Spleen (tissue), 11 donors: ENCODE results near the gene AQR. TPM values are rescaled to one million over a fixed set of nuclear protein-coding genes. Genes with fewer than 3 reads are reported as not detected.
"Not testable (repeated sequence)": the region's sequence is repeated elsewhere in the genome, so short reads cannot be mapped to it uniquely, and the experiment has no call there.

ENCODE experiments used
- DNase-seq: peaks from one replicate; pipeline ENCODE4 v3.0.0-alpha.2; 2020
- H3K27ac ChIP-seq, 8 donors: fragments of 200-600 bp; sonication (generic) in 7 of 8; 1 replicate in 4 of 8; 2 replicates in 4 of 8; pipeline versions ENCODE4 v1.5.0 to v1.8.0; 2016 to 2021; ENCODE audit warnings: inconsistent platforms in 4 of 8, mild to moderate bottlenecking in 4 of 8, moderate library complexity in 1 of 8
- H3K27me3 ChIP-seq, 7 donors: fragments of 200-600 bp; sonication (generic) in 6 of 7; replicated peaks in 1 of 7; 1 replicate in 4 of 7; 2 replicates in 3 of 7; pipeline versions ENCODE4 v1.5.0 to v1.8.0; 2016 to 2021; ENCODE audit warnings: inconsistent platforms in 3 of 7, mild to moderate bottlenecking in 1 of 7
- H3K36me3 ChIP-seq, 6 donors: fragments of 200-600 bp; sonication (generic) in 5 of 6; 1 replicate in 4 of 6; 2 replicates in 2 of 6; pipeline versions ENCODE4 v1.5.0 to v1.8.0; 2016 to 2021; ENCODE audit warnings: inconsistent platforms in 2 of 6
- H3K4me1 ChIP-seq, 6 donors: fragments of 200-600 bp; sonication (generic) in 5 of 6; 1 replicate in 3 of 6; 2 replicates in 3 of 6; pipeline versions ENCODE4 v1.5.0 to v1.8.0; 2016 to 2021; ENCODE audit warnings: inconsistent platforms in 3 of 6
- H3K4me3 ChIP-seq, 8 donors: fragments of 200-600 bp; sonication (generic) in 7 of 8; 1 replicate in 4 of 8; 2 replicates in 4 of 8; pipeline versions ENCODE4 v1.5.0 to v1.8.0; 2016 to 2021; ENCODE audit warnings: inconsistent platforms in 4 of 8, mild to moderate bottlenecking in 4 of 8, moderate library complexity in 2 of 8
- H3K9me3 ChIP-seq, 8 donors: fragments of 200-600 bp; sonication (generic) in 7 of 8; 1 replicate in 4 of 8; 2 replicates in 4 of 8; pipeline versions ENCODE4 v1.5.0 to v1.8.0; 2016 to 2021; ENCODE audit warnings: inconsistent platforms in 4 of 8
- CTCF ChIP-seq, 11 experiments: fragments of 200-600 bp in 7 of 11; fragments of 450-650 bp in 4 of 11; sonication (generic) in 4 of 11; IDR thresholded peaks in 8 of 11; conservative IDR thresholded peaks in 3 of 11; 1 replicate in 7 of 11; 2 replicates in 4 of 11; pipeline versions ENCODE4 v1.4.0 to v1.8.0; 2016 to 2021; ENCODE audit warnings: antibody characterized with exemption in 11 of 11, inconsistent platforms in 4 of 11, mild to moderate bottlenecking in 1 of 11
- POLR2A ChIP-seq, 3 donors: fragments of 450-650 bp; IDR thresholded peaks; one replicate each; pipeline ENCODE4 v1.5.1; 2017; ENCODE audit warnings: antibody characterized with exemption in 3 of 3, mild to moderate bottlenecking in 1 of 3
- POLR2AphosphoS5 ChIP-seq, 3 donors: sonication (generic); formaldehyde crosslinking; IDR thresholded peaks; one replicate each; pipeline ENCODE4 v1.5.1; 2017; ENCODE audit warnings: antibody characterized with exemption in 3 of 3
- WGBS, 5 donors: extraction: QIAGEN DNeasy Blood & Tissue Kit in 3 of 5; methylation state at CpG; one replicate each; pipeline versions ENCODE4 v1.1.5 to v1.1.7; 2013 to 2018; 5-methylcytosine and 5-hydroxymethylcytosine counted together
- intact Hi-C: fragments of 100-400 bp; cut with DNase I; formaldehyde crosslinking; loops from one replicate; pipeline ENCODE4 v1.15.0; 2023; ENCODE audit warnings: low total_unique reads
- polyA plus RNA-seq, 3 donors: library from polyadenylated mRNA; stranded (reverse); fragments of 200-250 nt; gene quantifications; one replicate each; pipeline ENCODE4 v1.2.1, GENCODE V29; 2013
- total RNA-seq, 7 donors: library from RNA; depleted of rRNA in 3 of 7; stranded (reverse); fragments of >200 nt in 3 of 7; fragmentation: NEBNext Ultra II Directional in 4 of 7; extraction: Animal tissue kit (Norgen Biotek cat#: 25700) in 4 of 7; gene quantifications; one replicate each; pipeline versions ENCODE4 v1.1.0 to v1.2.1, GENCODE V29; 2016 to 2021
- donor health status: healthy with polysubstance abuse.
- donor health status: DM: no; HTN: no; CAD: no; lungs with moderate emphysema.
- donor health status: DM: no; HTN: no; CAD: no.
- donor health status: Bipolar disorder and iron deficiency.
- donor health status: healthy.
- donor health status: DM: no; HTN: no; CAD: no.
- donor health status: DM: yes; HTN: yes; CAD: no.

AQR gene
- total and polyA plus RNA-seq, 10 donors = 10.0 to 38.2 (median 32.7) TPM

DNA sequence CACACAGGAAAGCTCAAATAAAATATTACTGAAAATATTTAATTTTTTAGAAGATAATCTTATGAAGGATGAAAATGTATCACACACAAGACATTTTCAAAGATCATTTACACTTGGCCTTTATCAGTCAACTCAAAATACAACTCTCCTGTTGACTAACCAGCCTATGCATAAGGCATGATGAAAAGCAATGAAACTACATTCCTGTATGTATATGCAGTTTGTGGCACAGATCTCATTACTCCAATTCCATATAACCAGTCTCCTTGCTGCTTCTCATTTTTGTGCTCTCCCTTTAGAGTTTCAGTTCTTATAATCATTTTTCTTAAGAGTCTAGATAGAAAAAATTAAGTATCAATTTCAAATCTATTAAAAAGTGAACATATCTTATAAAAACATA is 25.8 kb downstream of the AQR start:
- no peak for DNase-seq

DNA sequence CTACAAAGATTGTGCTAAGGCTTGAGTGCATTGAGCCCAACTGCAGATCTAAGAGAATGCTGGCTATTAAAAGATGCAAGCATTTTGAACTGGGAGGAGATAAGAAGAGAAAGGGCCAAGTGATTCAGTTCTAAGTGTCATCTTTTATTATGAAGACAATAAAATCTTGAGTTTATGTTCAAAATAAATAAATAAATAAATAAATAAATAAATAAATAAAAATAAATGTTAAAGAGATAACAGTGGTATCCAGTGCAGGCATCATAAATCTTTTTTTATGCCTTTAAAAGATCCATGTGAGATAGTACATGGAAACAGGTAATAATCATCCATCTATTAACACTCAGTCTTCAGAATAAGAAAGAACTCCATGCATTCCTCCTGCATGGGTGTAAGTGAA is 26.3 kb downstream of the AQR start:
- H3K4me1 ChIP-seq, H3K27me3 ChIP-seq, intact Hi-C loops, H3K9me3 ChIP-seq, H3K27ac ChIP-seq, H3K4me3 ChIP-seq, DNase-seq: not testable (repeated sequence)
- peaks cover 0 to 97% (median 73%) of the 10 kb centered on the region in 6 donors for H3K36me3 ChIP-seq

More for the DNA sequence above, 25.8 kb downstream of the AQR start:
- intact Hi-C loops = no loop called here
- Histone ChIP-seq H3K27me3 (no peaks in the 10 kb centered on the region), H3K4me1 (no peaks in the 10 kb centered on the region), H3K9me3 (no peaks in the 10 kb centered on the region), H3K4me3 (no peak overlapping the region), H3K27ac (no peak overlapping the region), H3K36me3 (peaks cover 0 to 97% (median 71%) of the 10 kb centered on the region in 6 donors)
- TF ChIP-seq CTCF (IDR thresholded peaks at IDR 0.05 in 8 of 11, conservative IDR thresholded peaks at IDR 0.05 in 3 of 11) (no peak), POLR2AphosphoS5 (IDR thresholded peaks at IDR 0.05) (no peak), POLR2A (IDR thresholded peaks at IDR 0.05) (no peak)

DNA sequence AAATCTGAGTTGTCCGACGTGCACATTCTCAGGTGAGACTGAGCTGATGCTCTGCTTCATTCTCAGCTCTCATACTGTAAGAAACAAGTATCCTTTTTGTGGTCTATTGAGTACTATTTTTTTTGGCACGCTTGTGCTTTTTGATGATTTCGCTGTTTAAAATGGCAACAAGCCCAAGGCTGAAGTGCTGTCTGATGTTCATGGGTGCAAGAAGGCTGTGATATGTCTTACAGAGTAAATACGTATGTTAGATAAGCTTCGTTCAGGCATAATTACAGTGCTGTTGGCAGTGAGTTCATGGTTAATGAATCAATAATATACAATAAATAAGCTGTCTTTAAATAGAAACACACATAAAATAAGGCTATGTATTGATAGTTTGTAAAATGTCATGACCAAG is 27.2 kb downstream of the AQR start:
- DNase-seq = no peak
- 82 to 93% (median 91%) methylated on average over 6 of the region's 6 CpGs for WGBS, 5 donors

GRCh38 chr15:34941831-34942230 is 27.7 kb downstream of the AQR start:
- intact Hi-C loops = no loop called here

More for the DNA sequence above, 27.2 kb downstream of the AQR start:
- Histone ChIP-seq H3K4me1 (no peaks in the 10 kb centered on the region), H3K27ac (no peak overlapping the region), H3K27me3 (no peaks in the 10 kb centered on the region), H3K4me3 (no peak overlapping the region), H3K36me3 (peaks cover 0 to 97% (median 75%) of the 10 kb centered on the region in 6 donors), H3K9me3 (no peaks in the 10 kb centered on the region)
- TF ChIP-seq CTCF (IDR thresholded peaks at IDR 0.05 in 8 of 11, conservative IDR thresholded peaks at IDR 0.05 in 3 of 11) = no peak
- no peak for TF ChIP-seq POLR2AphosphoS5 (IDR thresholded peaks at IDR 0.05)
- no peak for TF ChIP-seq POLR2A (IDR thresholded peaks at IDR 0.05)
- intact Hi-C loops = no loop called here

More at GRCh38 chr15:34941831-34942230, 27.7 kb downstream of the AQR start:
- no peak overlapping the region for H3K27ac ChIP-seq
- DNase-seq = no peak
- WGBS, 5 donors = 67 to 79% (median 76%) methylated on average over 3 of the region's 3 CpGs
- H3K27me3 ChIP-seq = no peaks in the 10 kb centered on the region
- no peak for TF ChIP-seq POLR2AphosphoS5 (IDR thresholded peaks at IDR 0.05)
- no peak for TF ChIP-seq POLR2A (IDR thresholded peaks at IDR 0.05)
- no peak for TF ChIP-seq CTCF (IDR thresholded peaks at IDR 0.05 in 8 of 11, conservative IDR thresholded peaks at IDR 0.05 in 3 of 11)
- peaks cover 0 to 100% (median 81%) of the 10 kb centered on the region in 6 donors for H3K36me3 ChIP-seq
- H3K4me3 ChIP-seq = no peak overlapping the region
- H3K4me1 ChIP-seq = no peaks in the 10 kb centered on the region
- H3K9me3 ChIP-seq = no peaks in the 10 kb centered on the region
